GDM1 (cell line): ENCODE measurements around the gene EMC10.
A peak's percentile ranks its signal among the peaks of the same experiment; 100 is the strongest.
"Not testable (repeated sequence)": the region's sequence is repeated elsewhere in the genome, so short reads cannot be mapped to it uniquely, and the experiment has no call there.

Experiments
- DNase-seq: peaks from one replicate; lab custom pipeline; 2025; lab: John Stamatoyannopoulos, UW

EMC10 gene

DNA sequence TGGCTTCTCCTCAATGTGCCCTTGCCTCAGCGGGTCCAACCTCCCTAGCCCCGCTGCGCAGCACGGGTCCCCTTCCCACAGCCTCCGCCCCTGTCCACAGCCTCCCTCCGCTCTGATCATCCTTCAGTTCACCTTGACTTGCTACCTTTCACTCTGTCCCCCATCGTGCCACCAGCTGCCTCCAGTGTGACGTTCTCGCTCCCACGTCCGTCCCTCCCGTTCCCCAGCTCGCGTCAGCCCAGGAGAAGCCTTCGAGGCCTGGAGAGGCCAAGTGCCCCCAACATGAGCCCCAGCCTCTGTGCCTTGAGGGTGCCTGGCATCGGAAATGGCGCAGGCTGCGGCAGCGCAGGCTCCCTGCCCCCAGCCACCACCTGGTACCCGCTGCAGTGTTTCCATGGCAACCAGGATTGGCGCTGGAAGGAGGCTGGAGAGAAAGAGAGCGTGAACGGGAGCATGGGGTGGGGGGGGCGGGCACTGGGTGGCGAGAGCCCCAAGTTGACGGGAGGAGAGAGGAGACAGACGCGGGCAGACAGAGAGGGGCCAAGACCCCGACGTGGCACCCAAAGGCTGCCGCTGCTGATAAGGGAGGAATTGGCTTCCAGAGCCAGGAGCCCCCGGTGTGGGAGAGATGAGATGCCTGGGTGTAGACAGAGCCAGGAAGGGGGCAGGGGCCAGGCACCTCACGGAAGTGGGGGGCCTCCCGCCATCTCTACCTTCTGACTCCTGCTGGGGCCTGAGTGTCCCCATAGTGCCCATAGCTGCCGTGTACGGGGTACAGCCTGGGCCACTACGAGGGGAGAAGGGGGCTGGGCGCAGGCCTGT is 38.2 kb downstream of the EMC10 start:
- DNase-seq, result no peak

DNA sequence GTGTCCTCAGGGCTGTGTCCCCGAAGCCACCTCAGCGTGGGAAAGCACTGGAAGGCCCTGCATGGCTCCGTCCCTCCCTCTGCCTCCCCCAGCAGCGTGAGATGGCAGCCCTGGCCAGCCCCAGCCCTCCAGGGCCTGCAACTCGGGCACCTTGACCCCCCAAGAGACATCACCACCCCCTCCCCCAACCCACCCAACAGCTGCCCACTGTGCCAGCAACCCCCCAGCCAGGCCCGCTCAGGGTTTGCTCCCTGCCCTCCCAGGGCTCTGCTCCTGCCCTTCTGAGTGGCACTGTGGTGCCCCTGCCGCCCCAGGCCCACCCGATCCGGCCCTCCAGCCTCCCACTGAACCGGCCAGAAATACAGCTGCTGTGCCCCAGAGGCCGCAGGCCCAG is 38.9 kb downstream of the EMC10 start:
- DNase-seq, result no peak

DNA sequence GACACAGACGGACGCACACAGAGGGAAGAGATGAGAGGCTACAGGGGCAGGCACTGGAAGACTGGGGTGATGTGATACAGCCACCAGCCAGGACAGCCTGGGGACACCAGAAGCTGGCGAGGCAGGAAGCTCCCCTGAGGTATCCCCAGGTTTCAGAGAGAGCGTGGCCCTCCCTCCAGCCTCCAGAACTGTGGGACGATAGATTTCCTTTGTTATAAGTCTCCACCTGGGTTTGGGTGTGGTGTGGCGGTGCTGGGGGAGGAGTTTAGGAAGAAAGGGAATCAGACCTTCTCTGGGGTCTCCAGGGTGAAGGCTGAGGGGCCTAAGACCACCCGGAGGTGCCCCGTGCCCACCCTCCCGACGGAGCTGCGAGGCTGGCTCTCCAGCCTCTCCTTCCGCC is 40.1 kb downstream of the EMC10 start:
- DNase-seq, result no peak

DNA sequence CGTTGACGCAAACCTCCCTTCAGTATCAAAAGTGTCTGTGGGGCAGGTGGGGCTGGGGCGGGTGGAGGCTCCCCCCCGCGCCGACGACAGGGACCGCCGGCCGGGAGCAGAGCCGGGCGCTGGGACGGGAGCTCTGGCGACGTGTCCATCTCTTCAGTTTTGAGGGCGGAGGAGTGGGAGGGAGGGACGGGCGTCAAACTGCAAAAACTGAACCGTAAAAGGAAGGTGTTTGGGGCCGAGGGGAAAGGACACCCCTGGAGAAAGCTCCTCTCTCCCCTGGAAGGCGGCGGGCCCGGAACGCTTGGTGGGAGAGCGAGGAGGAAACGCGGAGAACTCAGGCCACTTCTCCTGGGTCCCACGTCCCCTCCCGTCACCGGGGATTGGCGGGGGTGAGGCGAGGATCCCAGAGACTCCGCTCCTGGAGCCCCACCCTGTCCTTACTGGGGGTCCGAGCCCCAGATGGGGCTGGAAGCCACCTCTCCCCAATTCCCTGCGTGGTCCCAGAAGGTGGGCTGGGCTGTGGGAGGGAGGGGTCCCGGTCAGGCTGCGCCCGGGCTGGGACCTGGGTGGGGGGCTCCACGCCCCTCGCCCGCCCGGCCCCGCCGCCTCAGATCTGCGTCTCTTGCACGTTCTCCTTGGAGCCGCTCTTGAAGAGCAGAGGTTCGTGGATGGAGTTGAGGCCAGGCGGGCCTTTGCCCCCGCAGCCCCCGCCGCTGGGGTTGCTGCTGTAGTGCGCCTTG is 40.8 kb downstream of the EMC10 start:
- DNase-seq, result no peak

DNA sequence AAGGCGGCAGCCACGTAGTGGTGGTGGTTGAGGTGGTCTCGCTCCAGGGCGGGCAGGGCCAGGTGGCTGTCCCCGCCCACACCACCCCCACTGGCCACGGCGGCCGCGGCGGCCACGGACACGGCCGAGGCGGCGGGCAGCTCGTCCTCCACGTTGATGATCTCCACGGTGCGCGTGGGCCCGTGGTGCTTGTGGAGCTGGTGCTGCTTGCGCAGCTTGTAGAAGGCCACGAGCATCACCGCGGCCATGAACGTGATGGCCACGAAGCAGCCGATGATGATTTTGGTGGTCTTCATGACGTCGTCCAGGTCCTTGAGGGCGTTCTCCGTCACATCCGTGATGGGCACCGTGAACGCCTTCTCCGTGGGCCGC is 41.4 kb downstream of the EMC10 start:
- no peak for DNase-seq

DNA sequence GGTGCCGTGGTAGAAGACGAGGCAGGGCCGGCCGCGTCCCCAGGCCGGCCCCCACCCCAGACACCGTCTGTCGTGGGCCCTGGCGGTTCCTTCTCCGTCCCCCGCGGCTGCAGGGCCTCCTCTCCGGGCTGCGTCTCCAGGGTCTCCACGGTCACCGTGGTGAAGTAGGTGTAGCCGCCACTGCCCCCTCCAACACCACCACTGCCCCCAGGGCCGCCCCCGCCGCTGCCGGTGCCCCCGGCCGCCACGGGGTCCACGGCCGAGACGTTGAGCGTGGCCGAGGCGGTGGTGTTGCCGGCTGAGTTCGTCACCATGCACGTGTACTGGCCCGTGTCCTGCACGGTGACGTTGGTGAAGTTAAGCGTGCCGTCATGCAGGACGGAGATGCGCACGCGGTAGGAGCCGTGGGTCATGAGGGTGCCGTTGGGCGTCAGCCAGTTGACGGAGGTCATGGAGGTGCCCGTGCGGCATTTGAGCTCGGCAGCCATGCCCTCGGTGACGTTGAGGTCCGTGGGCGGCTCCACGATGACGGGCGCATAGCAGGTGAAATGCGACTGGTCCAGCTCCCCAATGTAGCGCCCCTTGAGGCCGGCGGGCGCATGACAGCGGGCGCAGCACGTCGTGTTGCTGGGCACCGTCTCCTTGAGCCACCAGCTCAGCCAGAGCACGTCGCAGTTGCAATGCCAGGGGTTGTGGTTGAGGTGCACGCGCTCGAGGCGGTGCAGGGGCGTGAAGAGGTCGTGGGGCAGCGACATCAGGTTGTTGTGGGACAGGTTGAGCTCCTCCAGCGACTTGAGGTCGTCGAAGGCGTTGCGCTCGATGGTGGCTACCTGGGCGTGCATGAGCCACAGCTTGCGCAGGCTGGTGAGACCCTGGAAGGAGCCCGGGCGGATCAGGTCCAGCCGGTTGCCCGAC is 42.0 kb downstream of the EMC10 start:
- no peak for DNase-seq

GRCh38 chr19:50519006-50519575 is 42.8 kb downstream of the EMC10 start:
- no peak for DNase-seq

- no peak for DNase-seq
Measured at GRCh38 chr19:50520822-50521465, 44.6 kb downstream of the EMC10 start.

DNA sequence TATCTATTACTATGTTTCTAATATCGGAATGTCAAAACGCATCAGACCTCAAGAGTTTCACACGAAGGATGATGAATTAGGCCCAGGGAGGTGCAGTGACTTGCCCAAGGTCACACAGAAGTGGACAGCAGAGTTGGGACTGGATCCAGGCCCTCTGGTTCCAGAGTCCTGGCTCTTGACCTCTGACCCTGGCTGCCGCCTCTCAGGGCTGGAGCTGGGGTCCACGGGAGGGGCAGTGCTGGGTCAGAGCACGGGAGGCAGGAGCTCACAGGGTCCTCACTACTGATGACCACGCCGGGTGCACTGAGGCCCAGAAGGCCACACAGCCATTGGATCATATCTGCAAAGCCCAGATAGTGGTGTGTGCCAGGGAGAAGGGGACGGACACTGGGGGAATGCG is 46.6 kb downstream of the EMC10 start:
- no peak for DNase-seq

DNA sequence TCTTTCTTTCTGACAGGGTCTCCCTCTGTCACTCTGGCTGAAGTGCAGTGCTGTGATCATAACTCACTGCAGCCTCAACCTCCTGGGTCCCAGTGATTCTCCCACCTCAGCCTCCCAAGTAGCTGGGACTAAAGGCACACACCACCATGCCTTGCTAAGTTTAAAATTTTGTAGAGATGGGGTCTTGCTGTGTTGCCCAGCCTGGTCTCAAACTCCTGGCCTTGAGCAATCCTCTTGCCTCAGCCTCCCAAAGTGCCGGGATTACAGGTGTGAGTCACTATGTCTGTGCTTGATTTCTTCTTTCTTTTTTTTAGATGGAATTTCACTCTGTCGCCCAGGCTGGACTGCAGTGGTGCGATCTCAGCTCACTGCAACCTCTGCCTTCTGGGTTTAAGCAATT is 51.7 kb downstream of the EMC10 start:
- DNase-seq, result not testable (repeated sequence)

DNA sequence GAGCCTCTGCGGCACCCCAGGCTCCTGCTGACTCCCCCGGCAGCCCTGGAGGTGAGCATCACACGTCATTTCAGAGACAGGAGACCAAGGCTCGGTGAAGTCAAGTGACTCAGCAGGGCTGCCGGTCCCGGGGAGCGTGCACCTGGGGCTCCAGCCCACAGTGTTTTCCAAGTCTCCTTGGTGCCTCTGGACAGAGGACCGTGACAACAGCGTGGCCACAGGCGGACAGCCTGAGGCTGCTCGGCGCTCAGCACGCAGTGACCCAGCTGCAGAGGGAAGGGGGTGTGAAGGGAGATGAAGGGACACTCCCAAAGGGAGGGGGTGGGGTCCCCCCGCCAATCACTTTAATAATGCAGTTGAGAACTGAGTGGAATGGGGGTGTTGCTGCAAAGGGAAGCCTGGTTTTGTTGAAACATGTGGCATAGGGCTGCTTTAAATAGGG is 54.9 kb downstream of the EMC10 start:
- no peak for DNase-seq

GRCh38 chr19:50532952-50533351 is 56.6 kb downstream of the EMC10 start:
- DNase-seq, result no peak

DNA sequence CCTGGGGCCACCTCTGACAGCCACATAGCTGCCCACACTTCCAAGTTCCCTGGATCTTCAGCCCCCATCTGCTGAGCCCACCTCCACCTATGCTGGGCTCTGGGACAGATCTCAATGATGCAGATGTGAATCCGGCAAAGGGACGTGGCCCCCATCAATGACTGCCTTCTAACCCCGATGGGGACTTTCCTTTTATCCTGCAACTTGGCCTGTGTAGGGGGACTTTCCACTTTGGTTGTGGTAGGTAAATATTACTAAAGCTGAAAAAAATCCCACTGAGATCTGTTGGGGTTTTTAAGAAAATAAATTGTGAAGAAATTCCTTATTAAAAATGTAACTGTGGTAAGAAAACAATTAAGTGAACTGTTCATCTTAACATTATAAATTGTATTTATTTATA is 58.2 kb downstream of the EMC10 start:
- no peak for DNase-seq

DNA sequence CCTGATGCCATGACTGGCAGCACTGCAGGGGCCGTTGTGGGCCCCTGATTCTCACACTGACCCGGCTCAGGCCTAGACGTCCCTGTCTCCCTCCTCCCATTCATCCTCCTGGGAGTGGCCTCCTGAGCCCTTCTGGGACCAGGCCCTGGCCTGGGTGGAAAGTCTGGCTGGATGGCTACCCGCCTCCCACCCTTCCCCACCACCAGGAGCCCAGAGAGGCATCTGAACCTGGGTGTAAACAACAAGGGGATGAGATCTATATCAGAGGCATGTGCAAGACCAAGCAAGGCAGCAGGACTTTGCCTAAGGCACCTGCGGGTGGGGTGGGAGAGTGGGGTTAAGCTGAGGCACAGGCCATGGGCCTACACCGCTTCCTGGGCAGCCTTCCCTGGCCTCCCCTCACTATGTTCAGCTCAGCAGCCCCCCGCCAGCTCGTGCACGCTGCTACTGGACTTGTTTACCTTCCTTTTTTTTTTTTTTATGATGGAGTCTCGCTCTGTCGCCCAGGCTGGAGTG is 59.4 kb downstream of the EMC10 start:
- DNase-seq, result no peak

- DNase-seq, result no peak
Measured at GRCh38 chr19:50536662-50537305, 60.5 kb downstream of the EMC10 start.

- no peak for DNase-seq
Measured at GRCh38 chr19:50537306-50537685, 61.0 kb downstream of the EMC10 start.

DNA sequence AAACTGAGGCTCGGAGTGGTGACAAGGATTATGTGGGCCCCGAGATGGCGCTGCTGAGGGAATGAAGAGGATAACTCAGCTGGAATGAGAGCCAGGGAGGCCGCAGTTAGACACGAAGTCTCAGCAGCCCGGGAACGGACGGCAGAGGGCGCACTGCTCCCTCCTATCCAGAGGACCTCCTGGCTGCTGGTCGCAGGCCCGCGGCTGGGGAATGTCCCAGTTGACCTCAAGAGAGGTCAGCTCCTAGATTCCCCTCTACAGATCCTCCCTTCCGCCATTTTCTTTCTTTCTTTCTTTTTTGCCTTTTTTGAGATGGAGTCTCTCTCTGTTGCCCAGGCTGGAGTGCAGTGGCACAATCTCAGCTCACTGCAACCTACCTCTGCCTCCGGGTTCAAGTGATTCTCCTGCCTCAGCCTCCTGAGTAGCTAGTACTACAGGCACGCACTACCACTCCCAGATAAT is 61.5 kb downstream of the EMC10 start:
- DNase-seq, result peak; percentile 54
